ENCODE data around the gene TBR1.

Gene TBR1

DNA sequence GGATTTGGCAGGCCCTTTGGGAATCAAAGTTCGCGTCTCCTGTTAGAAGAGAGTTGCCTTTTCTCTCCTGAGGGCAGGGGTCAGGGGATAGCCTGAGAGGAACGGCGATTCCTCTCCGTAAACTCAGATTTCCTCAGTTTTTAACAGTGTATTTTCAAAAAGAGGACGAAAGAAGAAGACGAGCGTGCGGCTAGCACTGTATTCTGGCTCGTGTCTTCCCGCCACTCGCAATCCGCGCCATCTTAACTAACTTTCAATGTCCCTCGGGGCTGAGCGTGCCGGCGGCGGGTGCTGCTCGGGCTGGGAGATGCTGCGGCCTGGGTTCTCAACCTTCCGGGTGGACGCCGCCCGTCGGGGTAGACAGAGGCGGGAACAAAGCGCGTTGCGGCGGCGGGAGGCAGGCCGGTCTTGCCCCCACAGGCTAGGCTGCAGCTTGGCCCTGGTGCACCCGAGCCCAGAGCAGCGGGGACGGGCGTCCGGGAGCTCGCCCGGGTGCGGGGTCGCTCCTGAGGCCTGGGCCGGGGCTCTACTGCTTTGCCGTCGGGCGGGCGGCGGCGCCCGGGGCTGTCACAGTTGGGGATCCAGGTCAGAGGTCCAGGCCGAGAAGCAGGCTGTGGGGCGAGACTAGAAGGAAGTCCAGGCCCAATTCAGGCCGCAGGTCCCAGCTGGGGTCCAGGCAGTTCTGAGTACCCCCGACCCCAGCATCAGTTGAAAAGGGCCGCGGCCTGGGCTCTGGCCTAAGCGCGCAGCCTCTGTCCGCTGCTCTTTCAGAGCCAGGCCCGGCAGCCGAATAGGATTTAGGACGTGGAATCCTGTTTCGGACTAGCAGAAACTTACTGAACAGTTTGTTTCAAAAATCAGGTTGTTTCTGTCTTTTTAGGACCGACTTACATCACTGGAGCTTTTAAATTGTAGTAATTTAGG, 11.8 kb downstream of the TBR1 start:
- DNase-seq (ENCODE audit: low read depth): no peak

DNA sequence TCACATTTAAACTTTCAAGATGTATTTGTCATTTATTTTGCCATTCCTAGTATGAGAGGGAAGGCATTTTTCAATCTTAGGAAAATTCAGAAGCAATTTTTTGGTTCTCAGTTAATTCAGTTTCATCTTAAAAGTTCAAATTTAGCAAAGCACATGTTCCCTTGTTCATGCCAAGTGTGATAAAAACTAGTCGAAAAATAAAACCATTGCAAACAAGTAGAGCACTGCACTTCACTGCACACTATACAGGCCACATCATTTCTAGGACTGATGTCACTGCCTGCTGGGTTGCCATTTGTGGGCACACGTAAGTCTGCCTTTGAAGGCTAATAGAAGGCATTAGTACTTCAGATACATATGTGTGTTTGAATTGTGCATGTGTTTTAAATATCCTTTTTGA, 14.3 kb downstream of the TBR1 start:
- no peak for DNase-seq (ENCODE audit: low read depth)

DNA sequence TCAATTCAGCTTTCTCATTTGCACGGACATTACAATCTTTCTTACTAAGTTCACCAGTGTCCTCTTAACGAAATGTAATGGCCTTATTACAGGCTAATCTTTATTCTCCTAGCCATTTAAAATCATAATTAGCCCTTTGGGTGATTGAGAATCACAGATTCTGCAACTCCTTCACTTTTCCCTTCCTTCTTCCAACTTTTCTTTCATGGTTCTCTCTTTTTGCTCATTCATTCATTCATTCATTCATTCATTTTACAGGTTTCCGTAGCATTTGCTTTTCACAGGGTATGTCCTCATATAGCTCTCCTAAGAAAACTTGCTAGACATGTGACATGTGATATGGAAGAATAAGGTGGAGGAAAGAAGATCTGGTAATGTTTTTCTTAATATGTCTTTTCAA, 16.0 kb downstream of the TBR1 start:
- DNase-seq (ENCODE audit: low read depth): no peak

DNA sequence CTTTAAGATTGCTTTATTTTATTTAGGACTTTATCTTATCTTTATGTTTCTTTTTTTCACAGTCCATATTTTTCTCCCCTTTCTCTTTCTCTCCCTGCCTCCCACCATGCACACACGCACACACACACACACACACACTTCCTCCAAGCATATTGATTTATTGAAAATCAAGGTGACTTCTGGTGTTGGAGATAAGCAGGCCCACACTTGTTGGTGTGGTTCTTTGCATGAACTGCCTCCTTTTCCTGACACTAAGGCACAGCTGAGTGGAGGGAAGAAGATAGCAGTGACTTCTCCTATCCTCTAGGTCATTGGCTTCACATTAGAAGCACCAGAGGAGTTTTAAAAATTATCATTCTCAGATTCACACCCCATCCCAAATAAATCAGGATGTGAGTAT, 18.0 kb downstream of the TBR1 start:
- DNase-seq (ENCODE audit: low read depth): no peak

DNA sequence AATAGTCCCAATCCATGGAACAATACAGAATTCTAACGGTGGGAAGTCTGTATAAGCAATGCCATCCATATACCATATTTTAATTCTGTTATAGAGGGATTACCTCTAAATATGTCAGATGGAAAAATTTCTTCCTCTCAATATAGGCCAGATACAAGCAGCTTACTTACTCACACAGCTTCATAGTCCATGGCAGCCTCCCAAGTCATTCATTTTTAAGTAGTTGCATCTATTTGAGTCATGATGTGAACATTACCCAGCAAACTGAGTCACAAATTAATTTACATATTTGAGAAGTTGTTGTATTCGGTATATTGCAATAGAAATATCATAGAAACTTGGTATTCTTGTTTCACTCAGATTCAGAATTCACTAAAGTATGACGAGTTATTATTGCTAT, 20.3 kb downstream of the TBR1 start:
- no peak for DNase-seq (ENCODE audit: low read depth)

DNA sequence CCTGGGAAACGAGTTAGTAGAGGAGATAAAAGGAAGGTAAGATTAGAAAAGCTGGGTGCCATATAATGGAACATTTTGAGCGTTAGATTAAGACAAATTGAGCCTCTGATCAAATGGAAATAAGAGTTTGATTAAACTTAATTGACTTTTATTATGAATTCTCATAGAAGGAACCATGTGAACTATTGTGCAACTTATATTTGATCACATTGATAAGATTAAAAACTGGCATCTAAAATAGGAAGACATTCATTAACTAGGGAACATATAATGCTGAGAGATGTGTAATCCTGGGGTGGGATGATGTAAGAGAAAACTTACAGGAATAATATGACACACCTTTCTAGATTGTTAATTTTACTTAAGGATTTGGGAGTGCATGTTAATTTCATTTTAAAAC, 22.5 kb downstream of the TBR1 start:
- no peak for DNase-seq (ENCODE audit: low read depth)

DNA sequence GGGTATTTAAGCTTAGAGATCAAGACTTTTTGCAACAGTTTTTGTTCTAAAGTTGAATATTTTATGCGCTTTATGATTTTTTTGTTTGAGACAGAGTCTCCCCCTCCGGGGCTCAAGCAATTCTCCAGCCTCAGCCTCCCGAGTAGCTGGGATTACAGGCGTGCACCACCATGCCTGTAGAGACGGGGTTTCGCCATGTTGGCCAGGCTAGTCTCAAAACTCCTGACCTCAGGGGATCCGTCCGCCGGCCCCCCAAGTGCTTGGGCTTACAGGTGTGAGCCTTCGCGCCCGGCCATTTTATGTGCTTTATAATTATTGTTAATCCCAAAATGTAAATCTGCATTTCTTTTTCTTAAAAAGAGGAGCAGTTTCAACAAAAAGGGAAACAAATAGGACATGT, 29.0 kb downstream of the TBR1 start:
- no peak for DNase-seq (ENCODE audit: low read depth)

DNA sequence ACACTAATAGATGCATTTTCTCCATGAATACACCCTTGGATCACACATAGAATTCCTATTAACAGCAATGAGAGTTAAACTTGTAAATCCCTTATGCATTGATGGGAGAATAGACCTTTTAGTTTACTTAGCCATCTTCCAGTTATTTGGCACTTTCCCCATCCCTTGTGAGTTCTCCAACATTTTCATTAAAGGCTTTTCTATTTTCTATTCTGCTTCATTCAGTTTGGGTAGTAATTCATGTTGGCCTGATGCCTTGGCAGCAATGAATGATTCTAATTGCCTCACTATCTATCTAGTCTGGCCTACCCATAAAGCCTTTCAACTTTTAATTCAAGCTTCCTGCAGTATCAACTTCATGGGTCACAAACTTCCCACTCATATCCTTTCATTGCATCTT, 32.3 kb downstream of the TBR1 start:
- DNase-seq (ENCODE audit: low read depth): no peak

DNA sequence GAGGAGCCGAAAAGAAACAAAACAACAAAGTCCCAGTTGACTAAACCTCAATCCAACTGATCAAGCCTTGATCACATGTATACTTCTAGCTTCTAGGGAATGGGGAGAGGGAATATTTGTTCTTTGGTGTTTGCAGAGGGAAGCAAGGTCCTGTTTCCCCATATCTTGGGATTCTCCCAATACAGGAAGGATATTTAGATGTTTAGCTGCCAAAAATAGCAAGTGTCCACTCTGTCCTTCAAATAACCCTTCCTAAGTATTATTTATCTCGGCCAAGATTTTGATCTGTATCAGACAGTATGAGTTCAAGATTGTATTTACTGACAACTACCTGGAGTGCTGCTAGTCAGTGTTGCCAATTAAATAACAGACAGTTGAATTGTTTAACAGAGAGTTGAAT, 55.5 kb downstream of the TBR1 start:
- DNase-seq (ENCODE audit: low read depth): no peak

DNA sequence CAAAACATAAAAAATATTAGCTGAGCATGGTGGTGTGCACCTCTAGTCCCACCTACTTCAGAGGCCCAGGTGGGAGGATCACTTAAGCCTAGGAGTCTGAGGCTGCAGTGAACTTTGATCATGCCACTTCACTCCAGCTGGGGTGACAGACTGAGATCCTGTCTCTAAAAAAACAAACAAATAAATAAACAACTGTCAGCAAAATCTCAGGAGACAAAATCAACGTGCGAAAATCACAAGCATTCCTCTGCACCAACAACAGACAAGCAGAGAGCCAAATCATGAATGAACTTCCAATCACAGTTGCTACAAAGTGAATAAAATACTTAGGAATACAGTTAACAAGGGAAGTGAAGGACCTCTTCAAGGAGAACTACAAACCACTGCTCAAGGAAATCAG, 58.8 kb downstream of the TBR1 start:
- no peak for DNase-seq (ENCODE audit: low read depth)
